GM18909 (cell line): ENCODE measurements around the gene UGP2.
"Not testable (repeated sequence)": the region's sequence is repeated elsewhere in the genome, so short reads cannot be mapped to it uniquely, and the experiment has no call there.

Source experiments
- ATAC-seq: cut with Tn5 transposase; IDR thresholded peaks from one replicate; pipeline ENCODE4 v1.9.1; 2021; ENCODE audit warnings: mild to moderate bottlenecking; ENCODE audit not compliant: unreplicated experiment, poor library complexity

The UGP2 gene

GRCh38 chr2:63888490-63889402 lies 47.0 kb downstream of the UGP2 start:
- ATAC-seq = peak; percentile 80

DNA sequence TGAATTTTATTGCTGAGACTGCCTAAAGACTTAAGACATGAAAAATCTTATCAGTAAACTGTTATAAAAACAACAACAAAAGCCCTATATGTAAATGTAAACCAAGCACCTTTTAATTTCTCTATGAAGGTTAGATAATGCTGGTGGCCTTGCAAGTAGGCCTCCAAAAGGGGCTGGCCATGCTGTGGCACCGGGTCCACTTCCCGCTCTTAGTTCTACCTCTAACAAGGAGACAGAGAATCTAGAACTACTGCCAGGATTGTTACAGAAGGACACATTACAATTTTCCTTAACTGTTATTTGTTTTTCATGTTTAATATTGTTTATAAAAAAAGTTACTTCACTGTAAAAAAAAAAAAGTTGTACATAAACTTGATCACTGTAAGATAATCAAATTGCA lies 49.0 kb downstream of the UGP2 start:
- no peak for ATAC-seq

DNA sequence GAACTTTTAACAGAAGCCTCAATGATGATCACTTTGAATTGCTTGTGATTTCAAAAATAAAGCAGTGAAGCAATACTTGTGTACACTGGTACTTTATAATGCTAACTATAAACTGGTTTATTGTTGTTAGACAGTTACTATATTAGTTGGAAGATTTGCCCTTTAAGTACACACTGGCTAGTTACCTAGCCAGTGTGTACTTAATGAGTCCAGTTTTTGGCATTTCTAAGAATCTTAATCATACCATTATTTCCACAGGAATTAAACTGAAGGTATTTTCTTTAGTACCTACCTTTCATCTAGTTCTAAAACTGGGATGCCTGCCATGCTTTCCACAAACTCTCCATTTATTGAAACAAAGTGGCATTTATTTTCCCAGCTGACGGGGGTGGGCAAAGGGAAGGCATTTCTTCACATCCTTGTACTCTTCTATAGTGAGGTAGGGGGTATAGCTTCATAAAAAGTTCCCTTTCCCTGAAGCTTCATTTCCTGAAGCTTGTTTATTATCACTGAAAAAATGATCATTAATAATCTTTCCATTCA lies 49.9 kb downstream of the UGP2 start:
- ATAC-seq = no peak

GRCh38 chr2:63893163-63893562 lies 51.5 kb downstream of the UGP2 start:
- ATAC-seq = no peak

DNA sequence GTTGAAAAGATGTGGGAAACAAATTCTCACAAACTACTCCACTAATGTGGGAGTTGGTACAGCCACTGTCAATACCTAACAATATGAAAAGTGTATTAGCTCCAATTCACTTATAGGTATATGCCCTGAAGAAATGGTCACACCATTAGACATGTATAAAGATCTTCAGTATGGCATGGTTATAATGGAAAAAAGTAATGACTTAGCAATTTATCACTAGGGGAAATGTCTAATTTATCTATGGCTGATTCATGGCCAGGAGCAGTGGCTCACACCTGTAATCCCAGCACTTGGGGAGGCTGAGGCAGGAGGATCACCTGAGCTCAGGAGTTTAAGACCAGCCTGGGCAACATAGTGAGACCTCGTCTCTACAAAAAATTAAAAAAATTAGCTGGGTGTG lies 52.5 kb downstream of the UGP2 start:
- no peak for ATAC-seq

DNA sequence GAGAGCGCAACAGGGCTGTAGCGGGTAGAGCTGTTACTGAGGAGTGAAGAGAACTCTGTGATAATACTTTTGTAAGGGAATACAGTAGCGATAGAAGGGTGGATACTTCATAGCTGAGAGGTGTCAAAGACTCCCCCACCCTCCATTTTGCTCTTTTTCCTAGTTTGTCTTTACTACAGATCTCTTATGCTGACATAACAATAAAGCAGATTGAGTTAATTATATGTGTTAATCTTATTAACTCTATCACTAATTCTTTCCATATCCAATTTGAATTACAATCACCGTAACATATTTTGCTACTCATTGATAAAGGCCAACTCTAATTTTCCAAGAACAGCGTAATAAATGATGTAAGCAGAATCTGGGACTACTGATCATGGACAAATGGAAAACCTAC lies 57.1 kb downstream of the UGP2 start:
- ATAC-seq = no peak

DNA sequence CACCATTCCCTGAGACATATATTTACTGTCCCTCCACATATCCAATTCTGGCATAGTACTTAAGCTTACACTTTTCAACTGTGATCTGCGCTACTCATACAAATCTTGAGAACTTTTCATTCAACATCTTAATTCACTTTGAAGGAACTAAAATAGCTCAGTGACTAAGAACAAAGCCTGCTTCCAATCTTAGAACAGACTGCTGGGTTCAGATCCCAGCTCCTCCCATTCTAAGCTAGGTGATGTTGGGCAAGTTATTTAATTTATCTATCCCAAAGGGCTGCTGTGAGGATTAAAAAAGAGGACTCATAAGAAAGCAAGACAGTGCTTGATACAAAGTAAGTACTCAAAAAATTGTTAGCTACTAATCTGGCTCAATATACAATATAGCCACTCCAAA lies 57.9 kb downstream of the UGP2 start:
- no peak for ATAC-seq

GRCh38 chr2:63902149-63902548 lies 60.5 kb downstream of the UGP2 start:
- no peak for ATAC-seq

DNA sequence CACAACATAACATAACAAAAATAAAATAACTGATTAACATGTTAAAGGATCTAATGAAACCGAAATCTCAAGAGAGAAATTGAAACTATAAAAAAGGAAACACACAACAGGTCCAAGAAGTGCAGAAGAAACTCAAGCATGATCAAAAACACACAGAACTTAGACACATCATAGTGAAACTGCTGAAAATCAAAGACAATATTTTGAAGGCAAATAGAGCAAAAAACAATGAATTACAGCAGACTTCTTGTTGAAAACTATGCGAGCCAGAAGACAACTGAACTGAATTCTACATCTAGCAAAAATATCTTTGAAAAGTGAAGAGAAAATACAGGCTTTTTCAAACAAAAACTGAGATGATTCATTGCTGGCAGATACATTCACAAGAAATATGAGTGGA lies 61.3 kb downstream of the UGP2 start:
- peak; percentile 50 for ATAC-seq

DNA sequence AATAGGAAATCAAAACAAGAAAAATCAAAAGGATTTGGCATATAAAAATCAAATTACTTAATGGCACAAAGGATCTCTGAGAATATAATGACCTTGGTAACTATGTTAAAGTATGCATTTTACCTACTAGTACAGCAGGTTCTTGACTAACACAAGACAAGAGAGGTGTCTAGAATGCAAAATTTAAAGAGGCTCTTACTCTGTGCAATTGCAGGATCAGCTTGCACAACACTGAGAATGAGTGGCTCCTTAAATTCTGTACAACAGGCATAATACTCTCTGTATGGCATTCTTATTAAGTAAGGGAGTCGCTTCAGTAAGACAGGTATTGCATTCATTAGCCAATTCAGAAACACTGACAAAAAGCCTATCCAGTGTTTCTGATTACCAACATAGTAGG lies 72.6 kb downstream of the UGP2 start:
- ATAC-seq = no peak

DNA sequence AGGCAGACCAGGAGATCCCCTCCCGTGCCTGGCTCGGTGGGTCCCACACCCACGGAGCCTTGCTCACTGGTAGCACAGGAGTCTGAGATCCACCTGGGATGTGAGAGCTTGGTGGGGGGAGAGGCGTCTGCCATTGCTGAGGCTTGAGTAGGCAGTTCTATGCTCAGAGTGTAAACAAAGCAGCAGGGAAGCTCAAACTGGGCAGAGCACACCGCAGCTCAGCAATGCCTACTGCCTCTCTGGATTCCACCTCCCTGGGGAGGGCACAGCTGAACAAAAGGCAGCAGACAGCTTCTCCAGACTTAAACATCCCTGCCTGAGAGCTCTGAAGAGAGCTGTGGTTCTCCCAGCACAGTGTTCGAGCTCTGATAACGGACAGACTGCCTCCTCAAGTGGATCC lies 85.1 kb downstream of the UGP2 start:
- no peak for ATAC-seq

DNA sequence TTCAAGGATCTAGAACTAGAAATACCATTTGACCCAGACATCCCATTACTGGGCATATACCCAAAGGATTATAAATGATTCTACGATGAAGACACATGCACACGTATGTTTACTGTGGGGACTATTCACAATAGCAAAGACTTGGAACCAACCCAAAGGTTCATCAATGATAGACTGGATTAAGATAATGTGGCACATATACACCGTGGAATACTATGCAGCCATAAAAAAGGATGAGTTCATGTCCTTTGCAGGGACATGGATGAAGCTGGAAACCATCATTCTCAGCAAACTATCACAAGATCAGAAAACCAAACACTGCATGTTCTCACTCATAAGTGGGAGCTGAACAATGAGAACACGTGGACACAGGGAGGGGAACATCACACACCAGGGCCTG lies 90.4 kb downstream of the UGP2 start:
- not testable (repeated sequence) for ATAC-seq
